Effector memory CD8-positive, alpha-beta T cell (primary cell): ENCODE data around the gene UVRAG.

Source experiments
- ATAC-seq: fragments of 150-1000 bp; cut with Tn5 transposase; replicated peaks from 2 replicates; pipeline ENCODE4 v1.10.0; 2021; ENCODE audit warnings: mild to moderate bottlenecking, moderate library complexity
- DNase-seq, 3 experiments: peaks; one replicate each; pipeline ENCODE4 v3.0.0; 2021
- H3K27ac Mint-ChIP-seq, 2 donors: one replicate each; pipeline ENCODE4 v1.8.0; 2022; ENCODE audit warnings: mild to moderate bottlenecking in 2 of 2, mixed read lengths in 2 of 2, moderate library complexity in 2 of 2
- H3K27me3 Mint-ChIP-seq, 2 donors: one replicate each; pipeline ENCODE4 v1.8.0; 2022; ENCODE audit warnings: mixed read lengths in 2 of 2
- H3K36me3 Mint-ChIP-seq: one replicate; pipeline ENCODE4 v1.8.0; 2022; ENCODE audit warnings: mild to moderate bottlenecking, moderate library complexity, mixed read lengths; ENCODE audit not compliant: insufficient read depth
- H3K4me1 Mint-ChIP-seq, 2 donors: one replicate each; pipeline ENCODE4 v1.8.0; 2022; ENCODE audit warnings: low read depth in 2 of 2, mixed read lengths in 2 of 2
- H3K4me3 Mint-ChIP-seq, 2 donors: one replicate each; pipeline ENCODE4 v1.8.0; 2022; ENCODE audit warnings: mild to moderate bottlenecking in 2 of 2, mixed read lengths in 2 of 2, moderate library complexity in 2 of 2
- H3K9me3 Mint-ChIP-seq, 2 donors: one replicate each; pipeline ENCODE4 v1.8.0; 2022; ENCODE audit warnings: mixed read lengths in 2 of 2
- total RNA-seq, 9 experiments: gene quantifications; one replicate each; lab custom pipeline; 2026; lab: John Stamatoyannopoulos, UW

Gene UVRAG
- total RNA-seq: 27.7 to 56.8 (median 49.1) reads per million in 9 experiments

DNA sequence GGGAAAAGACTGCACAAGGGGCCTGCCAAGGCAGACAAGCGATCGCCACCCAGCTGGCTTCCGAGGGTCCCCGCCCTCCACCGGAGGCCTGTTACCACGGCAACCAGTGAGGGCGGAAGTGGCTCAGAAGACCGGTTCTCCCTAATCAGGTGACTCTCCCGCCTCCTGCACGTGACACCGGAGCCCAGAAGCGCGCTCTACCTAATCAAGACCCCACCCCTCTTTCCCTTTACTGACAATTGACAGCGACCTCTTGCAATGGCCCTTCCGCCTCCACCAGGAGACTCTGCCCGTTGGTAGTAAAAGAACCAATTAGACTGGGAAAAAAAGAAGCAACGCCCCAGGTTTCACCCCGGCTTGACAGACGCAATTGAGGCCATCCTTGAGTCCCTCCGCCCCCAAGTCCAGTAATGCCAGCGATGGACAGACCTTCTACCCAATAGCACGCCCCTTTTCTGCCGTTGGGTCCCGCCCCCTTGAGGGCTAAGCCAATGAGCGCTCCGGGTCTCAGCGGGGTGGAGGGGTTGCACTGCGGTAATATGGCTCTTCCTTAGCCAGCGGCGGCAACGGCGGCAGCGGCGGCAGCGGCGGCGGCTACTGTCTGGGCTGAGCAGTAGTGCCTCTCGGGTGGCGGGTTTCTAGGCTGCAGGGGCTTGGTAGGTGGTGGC lies at the start of gene UVRAG:
TSS of gene UVRAG (plus strand) at position 534 of the 668 bp plus-strand sequence. CDS start 198 bp downstream, outside the sequence.
- H3K4me3 Mint-ChIP-seq: no peak within 1 kb of the TSS
- no peak within 1 kb of the TSS for H3K27ac Mint-ChIP-seq
- peaks cover 5 to 15% of the 10 kb centered on the region in 2 donors for H3K4me1 Mint-ChIP-seq
- peaks cover 10% of the 10 kb centered on the region for H3K36me3 Mint-ChIP-seq
- no peaks in the 10 kb centered on the region for H3K9me3 Mint-ChIP-seq
- ATAC-seq: peak; percentile 83
- H3K27me3 Mint-ChIP-seq: peaks cover 0 to 6% of the 10 kb centered on the region in 2 donors
- DNase-seq: peak; percentile 99 to 100 (median 100)

DNA sequence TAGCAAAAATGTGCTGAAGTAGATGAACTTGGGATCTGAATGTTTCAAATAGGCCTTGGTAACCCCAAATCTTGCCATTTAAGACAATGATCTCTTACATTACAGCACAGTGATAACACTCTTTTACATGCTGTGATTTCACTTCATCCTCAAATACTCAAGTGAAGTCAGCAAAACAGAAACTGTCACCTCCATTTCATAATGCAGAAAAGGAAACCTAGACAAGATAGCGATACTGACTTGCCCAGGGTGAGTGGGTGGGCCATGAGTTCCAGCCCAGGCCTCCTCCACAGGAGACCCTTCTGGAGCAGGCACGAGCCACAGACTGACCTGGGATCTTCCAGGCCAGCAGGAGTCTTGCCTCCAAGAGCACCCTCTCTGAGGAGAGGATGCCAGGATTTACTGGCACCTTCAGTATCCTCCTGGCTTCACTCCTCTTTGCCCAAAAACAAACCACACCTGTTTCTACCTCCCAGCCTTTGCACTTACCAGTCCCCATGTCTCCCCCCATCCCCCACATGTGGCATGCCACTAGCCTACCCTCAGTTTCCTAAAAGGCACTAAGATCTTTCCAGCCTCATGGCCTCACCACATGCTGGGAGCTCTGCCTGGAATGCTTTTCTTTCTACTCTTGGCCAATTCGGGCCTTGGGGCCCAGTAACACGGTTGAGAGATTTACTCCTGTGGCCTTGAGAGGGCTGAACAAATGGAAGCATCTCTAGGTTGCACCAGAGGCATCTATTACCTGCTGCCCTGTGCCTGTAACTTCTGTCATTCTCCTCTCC lies 48.4 kb upstream of the UVRAG start:
- H3K4me3 Mint-ChIP-seq: no peak overlapping the region

DNA sequence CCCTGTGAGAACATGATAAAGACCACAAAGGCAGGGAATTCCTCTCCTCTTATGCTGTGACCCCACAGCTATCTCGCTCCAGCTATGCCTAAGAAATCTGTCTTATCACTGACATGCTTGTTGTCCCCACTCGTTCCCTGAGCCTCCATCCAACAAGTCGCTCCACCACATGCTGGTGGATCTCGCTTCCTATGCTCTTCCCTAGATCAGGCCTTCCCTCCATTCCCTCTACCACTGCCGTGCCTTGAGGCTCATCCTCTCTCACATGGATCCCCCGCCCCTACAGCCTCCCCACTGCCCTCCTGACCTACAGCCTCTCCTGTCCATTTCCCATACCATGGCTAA lies 47.8 kb upstream of the UVRAG start:
- H3K4me3 Mint-ChIP-seq: peak overlapping the region; percentile 14 to 87
- no peaks in the 10 kb centered on the region for H3K9me3 Mint-ChIP-seq
- H3K36me3 Mint-ChIP-seq: peaks cover 8% of the 10 kb centered on the region
- DNase-seq: no peak
- H3K4me1 Mint-ChIP-seq: peaks cover 12 to 13% of the 10 kb centered on the region in 2 donors
- H3K27ac Mint-ChIP-seq: peak overlapping the region; percentile 87 to 91
- H3K27me3 Mint-ChIP-seq: peaks cover 7 to 52% of the 10 kb centered on the region in 2 donors
- ATAC-seq: no peak

More for the DNA sequence above, 48.4 kb upstream of the UVRAG start:
- Mint-ChIP-seq H3K9me3 (no peaks in the 10 kb centered on the region), H3K27me3 (peaks cover 7 to 52% of the 10 kb centered on the region in 2 donors), H3K27ac (peak overlapping the region in 1 of 2 donors; percentile 91), H3K4me1 (peaks cover 12 to 13% of the 10 kb centered on the region in 2 donors), H3K36me3 (peaks cover 8% of the 10 kb centered on the region)
- ATAC-seq (no peak), DNase-seq (no peak)

GRCh38 chr11:75767793-75768111 lies 47.3 kb upstream of the UVRAG start:
- no peak for ATAC-seq
- Mint-ChIP-seq H3K4me1 (peaks cover 12 to 13% of the 10 kb centered on the region in 2 donors), H3K36me3 (peaks cover 8% of the 10 kb centered on the region), H3K9me3 (no peaks in the 10 kb centered on the region), H3K27ac (peak overlapping the region; percentile 87 to 91), H3K27me3 (peaks cover 7 to 52% of the 10 kb centered on the region in 2 donors), H3K4me3 (peak overlapping the region; percentile 83 to 87)
- DNase-seq: no peak

- peak; percentile 90 for ATAC-seq
- H3K27me3 Mint-ChIP-seq: peaks cover 7 to 52% of the 10 kb centered on the region in 2 donors
- DNase-seq: peak; percentile 62 to 65 (median 62)
- peak within 1 kb of the TSS; percentile 87 to 91 for H3K27ac Mint-ChIP-seq
- H3K36me3 Mint-ChIP-seq: peaks cover 8% of the 10 kb centered on the region
- peak within 1 kb of the TSS; percentile 83 to 87 for H3K4me3 Mint-ChIP-seq
- H3K4me1 Mint-ChIP-seq: peaks cover 12 to 13% of the 10 kb centered on the region in 2 donors
- H3K9me3 Mint-ChIP-seq: no peaks in the 10 kb centered on the region
These were observed 46.7 kb upstream of the UVRAG start, which contains the start of gene DGAT2 for GRCh38 chr11:75768112-75768908. Gene DGAT2, plus strand, starts transcription at chr11:75768778. Its CDS starts 214 bp downstream, at chr11:75768992.

GRCh38 chr11:75768909-75769771 lies 45.9 kb upstream of the UVRAG start:
- H3K4me1 Mint-ChIP-seq: peaks cover 12 to 15% of the 10 kb centered on the region in 2 donors
- no peak overlapping the region for H3K27ac Mint-ChIP-seq
- H3K27me3 Mint-ChIP-seq: peaks cover 7 to 52% of the 10 kb centered on the region in 2 donors
- H3K36me3 Mint-ChIP-seq: peaks cover 11% of the 10 kb centered on the region
- DNase-seq: no peak
- H3K4me3 Mint-ChIP-seq: peak overlapping the region; percentile 83 to 87
- no peaks in the 10 kb centered on the region for H3K9me3 Mint-ChIP-seq
- no peak for ATAC-seq

- peaks cover 11% of the 10 kb centered on the region for H3K36me3 Mint-ChIP-seq
- H3K27ac Mint-ChIP-seq: no peak overlapping the region
- no peak for DNase-seq
- H3K4me1 Mint-ChIP-seq: peaks cover 12 to 15% of the 10 kb centered on the region in 2 donors
- H3K27me3 Mint-ChIP-seq: peaks cover 7 to 52% of the 10 kb centered on the region in 2 donors
- H3K4me3 Mint-ChIP-seq: peak overlapping the region; percentile 46 to 54
- no peaks in the 10 kb centered on the region for H3K9me3 Mint-ChIP-seq
- ATAC-seq: no peak
These were observed 44.9 kb upstream of the UVRAG start for GRCh38 chr11:75770102-75770501.

DNA sequence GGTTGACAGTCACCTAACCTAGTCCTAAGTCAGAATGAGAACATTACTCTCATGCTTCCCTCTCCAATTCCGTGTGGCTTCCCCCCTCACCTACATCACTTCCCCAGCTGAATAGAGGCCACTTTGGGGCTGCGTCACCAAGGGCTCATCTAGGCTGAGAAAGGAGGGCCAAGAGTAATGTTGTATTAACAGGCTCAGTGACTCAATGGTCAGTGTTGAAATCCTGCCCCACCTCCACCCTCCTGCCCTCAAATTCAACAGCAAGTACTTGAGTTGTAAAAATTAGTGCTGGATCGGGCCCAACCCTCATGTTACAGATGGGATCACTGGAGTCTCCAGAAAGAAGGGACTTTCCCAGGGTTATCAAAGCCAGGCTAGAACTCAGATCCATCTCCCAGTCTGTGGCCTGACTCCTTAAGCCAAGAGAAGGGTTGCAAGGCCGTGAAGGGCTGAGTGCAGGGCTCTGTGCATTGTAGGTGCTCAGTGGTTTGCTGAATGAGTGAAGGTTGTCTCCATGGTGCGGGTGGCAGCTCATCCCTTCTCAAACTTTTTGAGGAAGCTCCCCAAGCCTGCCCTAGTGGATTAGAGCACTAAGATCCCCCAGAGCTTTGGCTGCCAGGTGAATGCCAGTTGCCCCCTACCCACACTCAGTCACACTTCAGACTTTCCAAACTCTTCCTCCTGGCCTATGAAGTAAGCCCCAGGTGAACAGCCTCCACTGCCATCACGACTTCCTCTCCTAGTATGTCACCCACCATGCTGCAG lies 43.2 kb upstream of the UVRAG start:
- Mint-ChIP-seq H3K4me3 (no peak overlapping the region), H3K9me3 (no peaks in the 10 kb centered on the region), H3K27ac (no peak overlapping the region), H3K36me3 (peaks cover 6% of the 10 kb centered on the region), H3K4me1 (peaks cover 12 to 15% of the 10 kb centered on the region in 2 donors), H3K27me3 (peaks cover 7 to 38% of the 10 kb centered on the region in 2 donors)
- DNase-seq: no peak
- no peak for ATAC-seq

DNA sequence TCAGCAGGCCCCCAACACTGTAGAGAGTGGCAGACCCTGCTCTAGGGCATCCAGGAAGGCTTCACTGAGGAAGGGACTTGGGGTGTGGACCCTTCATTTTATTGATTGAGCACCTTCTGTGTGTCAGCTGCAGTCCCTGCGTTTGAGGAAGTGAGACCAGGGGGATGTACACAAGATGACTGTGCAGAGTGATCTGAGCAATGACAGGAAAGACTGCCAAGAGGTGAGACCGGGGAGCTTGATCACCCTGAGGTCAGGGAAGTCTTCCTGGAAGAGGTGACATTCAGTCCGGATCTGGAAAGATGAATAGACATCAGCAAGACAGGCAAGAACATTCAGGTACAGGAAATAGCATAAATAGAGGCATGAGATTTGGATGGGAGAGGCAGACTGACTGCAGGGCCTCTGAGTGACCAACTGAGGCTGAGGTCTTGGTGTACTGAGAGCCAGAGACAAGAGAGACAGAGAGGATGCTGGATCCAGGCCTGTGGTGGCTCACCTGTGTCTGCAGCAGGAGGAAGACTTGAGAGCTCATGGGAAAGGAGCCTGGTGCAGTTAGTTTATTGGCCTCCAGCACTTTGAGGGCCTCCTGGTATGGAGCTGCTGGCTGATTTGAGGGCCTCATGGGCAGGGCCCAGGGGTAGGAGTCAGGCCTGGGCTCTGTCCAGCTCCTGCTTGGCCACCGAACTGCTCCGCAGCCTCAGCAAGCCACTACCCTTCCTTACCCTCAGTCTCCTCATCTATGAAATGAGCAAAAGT lies 41.2 kb upstream of the UVRAG start:
- Mint-ChIP-seq H3K36me3 (peaks cover 3% of the 10 kb centered on the region), H3K4me3 (no peak overlapping the region), H3K27me3 (peaks cover 7 to 23% of the 10 kb centered on the region in 2 donors), H3K9me3 (no peaks in the 10 kb centered on the region), H3K4me1 (peaks cover 3 to 21% of the 10 kb centered on the region in 2 donors), H3K27ac (no peak overlapping the region)
- DNase-seq: no peak
- peak; percentile 31 for ATAC-seq

GRCh38 chr11:75775056-75775455 lies 40.0 kb upstream of the UVRAG start:
- DNase-seq (no peak), ATAC-seq (no peak)
- Mint-ChIP-seq H3K27ac (no peak overlapping the region), H3K4me3 (no peak overlapping the region), H3K9me3 (no peaks in the 10 kb centered on the region), H3K27me3 (peaks cover 3 to 12% of the 10 kb centered on the region in 2 donors), H3K4me1 (peaks cover 4 to 21% of the 10 kb centered on the region in 2 donors), H3K36me3 (peaks cover 3% of the 10 kb centered on the region)

GRCh38 chr11:75776546-75776945 lies 38.5 kb upstream of the UVRAG start:
- Mint-ChIP-seq H3K9me3 (no peaks in the 10 kb centered on the region), H3K4me1 (peaks cover 4 to 22% of the 10 kb centered on the region in 2 donors), H3K27ac (peak overlapping the region; percentile 56 to 58), H3K36me3 (peaks cover 3% of the 10 kb centered on the region), H3K4me3 (no peak overlapping the region), H3K27me3 (no peaks in the 10 kb centered on the region)
- ATAC-seq: no peak
- DNase-seq: no peak
